ENCODE data around the gene FRMD3.

FRMD3 gene

GRCh38 chr9:83538172-83538889, at the start of gene FRMD3:
Gene FRMD3 (minus strand): TSS chr9:83538401. CDS start chr9:83538231, 170 bp downstream.
- DNase-seq (ENCODE audit: low read depth), result no peak

DNA sequence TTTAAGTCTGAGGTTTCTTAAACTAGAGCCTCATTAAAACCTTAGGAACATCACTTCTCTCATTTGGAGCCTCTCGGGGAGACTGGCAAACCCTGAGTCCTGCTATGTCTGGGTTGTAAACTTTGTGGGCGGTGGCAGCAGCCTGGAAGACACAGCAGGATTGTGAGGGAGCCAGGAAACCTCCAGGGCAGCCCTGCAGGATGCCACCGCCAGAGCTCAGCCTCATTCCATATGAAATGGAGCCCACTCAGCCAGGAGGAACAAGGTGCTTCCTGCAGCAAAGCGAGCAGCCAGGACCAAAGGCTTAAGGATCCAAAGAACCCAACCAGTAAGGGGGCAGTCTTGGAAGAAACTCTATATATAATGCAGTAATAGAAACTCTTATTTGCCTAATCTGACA, 46.8 kb upstream of the FRMD3 start:
- no peak for DNase-seq (ENCODE audit: low read depth)

GRCh38 chr9:83583151-83584014, 45.2 kb upstream of the FRMD3 start:
- peak; percentile 4 for DNase-seq (ENCODE audit: low read depth)

GRCh38 chr9:83582029-83582428, 43.8 kb upstream of the FRMD3 start:
- DNase-seq (ENCODE audit: low read depth), result no peak

DNA sequence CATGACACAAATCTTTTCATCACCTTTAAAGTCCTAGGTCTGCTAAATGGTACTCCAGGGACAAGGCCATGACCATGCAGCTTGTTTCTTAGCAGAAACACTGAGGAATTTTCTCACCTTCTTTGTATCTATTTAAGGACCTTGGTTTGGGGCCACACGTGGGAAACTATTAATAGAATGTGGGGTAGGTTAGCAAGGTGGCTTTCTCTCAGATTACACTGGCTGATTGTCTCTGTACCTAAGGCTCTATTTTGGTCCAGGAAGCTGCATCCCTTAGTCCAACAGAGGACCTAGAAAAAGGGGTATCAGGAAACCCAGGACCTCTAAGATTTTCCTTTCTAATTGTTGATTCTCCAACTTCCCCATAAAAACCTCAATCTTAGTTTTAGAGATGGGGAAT, 36.3 kb upstream of the FRMD3 start:
- DNase-seq (ENCODE audit: low read depth), result no peak

- no peak for DNase-seq (ENCODE audit: low read depth)
Observed at GRCh38 chr9:83572524-83572923, 34.3 kb upstream of the FRMD3 start.

DNA sequence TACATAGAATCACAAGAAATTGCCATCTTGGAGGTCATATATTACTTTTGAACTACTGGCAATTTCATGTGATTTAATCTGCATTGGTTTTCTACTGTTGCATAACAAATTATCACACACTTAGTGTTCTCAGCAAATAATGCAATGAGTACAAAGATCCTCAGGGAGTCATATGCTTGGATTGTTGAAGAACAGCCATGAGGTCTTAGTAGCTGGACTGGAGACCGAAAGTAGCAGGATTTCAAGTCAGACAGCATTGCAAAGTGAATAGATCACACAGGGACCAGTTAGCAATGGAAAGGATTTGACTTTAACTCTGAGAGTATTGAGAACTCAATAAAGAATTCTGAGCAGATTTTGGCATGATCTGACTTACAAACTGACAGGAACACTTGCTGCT, 32.2 kb upstream of the FRMD3 start:
- DNase-seq (ENCODE audit: low read depth), result no peak

- no peak for DNase-seq (ENCODE audit: low read depth)
Observed at GRCh38 chr9:83569326-83569725, 31.1 kb upstream of the FRMD3 start.

GRCh38 chr9:83563360-83563759, 25.2 kb upstream of the FRMD3 start:
- DNase-seq (ENCODE audit: low read depth), result no peak

- DNase-seq (ENCODE audit: low read depth), result no peak
Observed at GRCh38 chr9:83560169-83560826, 22.1 kb upstream of the FRMD3 start.

DNA sequence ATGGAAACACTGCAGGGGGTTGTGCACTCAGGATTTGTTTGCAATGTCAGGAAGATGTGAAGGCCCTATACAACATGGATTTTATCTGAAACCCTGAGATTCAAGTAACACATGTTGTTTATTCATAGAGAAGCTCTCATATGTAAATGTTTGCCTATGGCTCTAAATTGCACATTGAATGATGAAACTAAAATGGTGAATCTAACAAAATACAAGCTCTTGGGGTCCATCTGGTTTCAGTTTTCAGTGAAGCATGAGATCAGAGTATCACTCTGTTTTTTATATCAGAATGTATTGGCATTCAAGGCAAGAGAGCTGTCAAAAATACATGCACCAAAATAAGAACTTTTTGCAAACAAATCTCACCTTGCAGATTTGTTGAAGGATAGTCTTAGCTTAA, 19.6 kb upstream of the FRMD3 start:
- DNase-seq (ENCODE audit: low read depth), result no peak

GRCh38 chr9:83557317-83557716, 19.1 kb upstream of the FRMD3 start:
- no peak for DNase-seq (ENCODE audit: low read depth)

DNA sequence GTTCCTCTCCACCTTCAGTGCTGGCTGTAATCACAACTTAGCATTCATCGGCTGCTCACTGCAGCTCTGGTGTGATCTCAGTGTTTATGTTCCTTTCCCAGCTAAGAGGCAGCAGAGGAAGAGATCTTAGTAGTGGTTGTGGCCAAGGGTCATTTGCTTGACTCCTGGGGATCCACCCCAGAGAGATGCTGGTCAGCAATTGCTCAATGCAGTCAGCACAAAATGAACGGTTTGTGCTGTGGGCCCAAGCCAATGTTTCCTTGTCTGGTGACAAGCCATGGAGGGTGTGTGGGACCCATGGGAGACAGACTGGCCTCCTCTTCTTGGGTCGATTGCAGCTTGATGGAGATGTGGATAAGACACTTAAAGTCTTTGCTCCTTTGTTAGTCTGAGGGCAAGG, 16.1 kb upstream of the FRMD3 start:
- no peak for DNase-seq (ENCODE audit: low read depth)

- no peak for DNase-seq (ENCODE audit: low read depth)
Observed at GRCh38 chr9:83544002-83544698, 5.9 kb upstream of the FRMD3 start.

DNA sequence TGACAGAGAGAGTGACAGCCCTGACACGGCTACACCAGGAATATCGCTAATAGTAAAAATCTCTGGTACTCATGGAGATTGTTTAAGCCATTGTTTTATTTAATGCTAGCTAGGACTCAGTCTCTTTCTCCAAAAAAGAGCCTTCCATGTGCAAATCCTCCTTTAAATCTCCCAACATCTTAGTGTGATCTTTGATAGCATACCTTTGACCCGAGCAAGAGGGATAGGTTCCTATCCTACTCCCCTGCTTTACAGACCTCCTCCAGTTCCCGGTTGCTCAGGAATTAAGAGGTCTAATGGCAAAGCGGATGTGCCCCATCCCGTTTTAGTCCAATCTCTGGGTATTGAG, 663 bp upstream of the FRMD3 start:
- no peak for DNase-seq (ENCODE audit: low read depth)

- DNase-seq (ENCODE audit: low read depth), result no peak
Observed at GRCh38 chr9:83537331-83538171, 650 bp downstream of the FRMD3 start.

GRCh38 chr9:83536332-83536731, 1.9 kb downstream of the FRMD3 start:
- no peak for DNase-seq (ENCODE audit: low read depth)

DNA sequence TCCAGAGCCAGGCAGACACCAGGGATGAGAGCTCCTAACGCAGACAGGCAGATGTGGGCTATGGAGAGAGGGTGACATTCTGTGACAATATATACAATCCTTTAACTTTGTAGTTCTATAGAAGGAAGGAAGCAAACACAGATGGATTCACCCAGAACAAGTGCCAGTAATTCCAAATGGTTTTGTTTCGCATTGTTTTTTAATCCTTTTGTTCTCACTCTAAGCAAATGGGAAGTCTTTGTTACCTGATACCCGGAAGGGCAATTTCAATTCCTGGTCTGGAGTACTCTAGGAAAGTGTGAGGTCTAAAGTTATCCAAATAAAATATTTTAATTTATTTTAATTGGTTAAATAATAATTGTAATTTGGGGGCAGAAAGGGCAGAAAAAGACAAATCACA, 2.5 kb downstream of the FRMD3 start:
- no peak for DNase-seq (ENCODE audit: low read depth)

DNA sequence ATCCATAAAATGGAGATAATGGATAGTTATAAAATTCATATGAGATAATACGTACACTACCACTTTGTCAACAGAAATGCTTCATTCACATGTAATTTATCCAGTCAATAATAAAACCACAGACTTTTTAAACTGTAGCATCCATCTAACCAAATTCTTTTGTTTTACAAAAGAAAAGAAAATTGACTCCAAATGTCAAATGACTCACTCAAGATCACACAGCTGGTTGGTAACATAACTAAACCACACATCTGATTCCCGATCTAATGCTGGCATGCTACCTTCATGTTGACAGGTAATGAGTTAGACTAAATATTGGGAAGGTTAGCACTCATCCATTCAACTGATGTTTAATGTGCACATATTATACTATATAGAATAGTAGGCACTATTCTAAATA, 4.9 kb downstream of the FRMD3 start:
- no peak for DNase-seq (ENCODE audit: low read depth)

DNA sequence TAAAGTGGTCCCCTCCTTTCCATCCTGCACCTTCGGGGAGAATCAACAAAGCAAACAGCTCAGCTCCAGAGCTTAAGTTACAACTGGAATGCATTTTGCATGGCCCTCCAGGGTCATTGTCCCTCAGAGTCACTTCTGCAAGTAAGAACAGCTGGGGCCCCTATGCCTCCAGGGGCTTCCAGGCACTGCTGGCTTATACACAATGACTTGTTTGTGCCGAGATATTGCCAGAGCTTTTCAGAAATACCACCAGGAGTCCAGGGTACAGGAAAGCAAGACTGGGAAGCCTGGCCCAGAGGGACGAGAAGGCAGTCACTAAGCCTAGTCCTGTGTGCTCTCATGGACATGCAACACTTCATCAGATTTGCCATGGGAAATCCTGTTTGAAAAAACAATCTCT, 11.3 kb downstream of the FRMD3 start:
- DNase-seq (ENCODE audit: low read depth), result no peak

GRCh38 chr9:83526211-83526610, 12.0 kb downstream of the FRMD3 start:
- no peak for DNase-seq (ENCODE audit: low read depth)

- DNase-seq (ENCODE audit: low read depth), result no peak
Observed at GRCh38 chr9:83523684-83524083, 14.5 kb downstream of the FRMD3 start.

All from T-helper 22 cell (primary cell).